IPS-15b (cell line): ENCODE data around the gene CGB3.
A peak's percentile ranks its signal among the peaks of the same experiment; 100 is the strongest.

Experiments
- H3K27me3 ChIP-seq: one replicate; pipeline ENCODE4 v1.6.1; 2013; ENCODE audit warnings: low read length; ENCODE audit not compliant: control insufficient read depth, insufficient read depth
- H3K36me3 ChIP-seq: one replicate; pipeline ENCODE4 v1.6.1; 2013; ENCODE audit warnings: low read length; ENCODE audit not compliant: control insufficient read depth, insufficient read depth
- H3K4me1 ChIP-seq: one replicate; pipeline ENCODE4 v1.6.1; 2013; ENCODE audit warnings: mild to moderate bottlenecking, low read length; ENCODE audit not compliant: control insufficient read depth, insufficient read depth
- H3K4me3 ChIP-seq: one replicate; pipeline ENCODE4 v1.5.1; 2013; ENCODE audit warnings: low read depth, low read length
- H3K9ac ChIP-seq: one replicate; pipeline ENCODE4 v1.6.1; 2013; ENCODE audit warnings: low read depth, mild to moderate bottlenecking, low read length
- H3K9me3 ChIP-seq: one replicate; pipeline ENCODE4 v1.6.1; 2013; ENCODE audit warnings: mild to moderate bottlenecking, low read length; ENCODE audit not compliant: control insufficient read depth, insufficient read depth

CGB3 gene

DNA sequence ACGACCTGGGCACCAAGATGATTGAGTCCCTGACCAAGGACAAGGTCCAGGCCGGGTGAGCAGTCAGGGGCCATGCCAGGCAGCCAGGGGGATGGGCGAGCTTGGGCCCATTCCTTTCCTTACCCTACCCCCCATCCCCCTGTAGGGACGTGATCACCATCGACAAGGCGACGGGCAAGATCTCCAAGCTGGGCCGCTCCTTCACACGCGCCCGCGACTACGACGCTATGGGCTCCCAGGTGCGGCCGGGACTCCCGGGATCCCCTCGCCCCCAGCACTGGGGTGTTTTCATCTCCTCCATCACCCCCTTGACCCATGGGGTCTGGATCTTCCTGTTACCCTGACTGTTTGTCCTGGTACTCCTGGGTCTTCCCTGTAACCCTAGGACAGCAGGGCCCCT lies 14.3 kb downstream of the CGB3 start:
- Histone ChIP-seq H3K4me1 (no peaks in the 10 kb centered on the region), H3K27me3 (no peaks in the 10 kb centered on the region), H3K4me3 (no peak overlapping the region), H3K36me3 (peaks cover 66% of the 10 kb centered on the region), H3K9ac (no peak overlapping the region), H3K9me3 (no peaks in the 10 kb centered on the region)

- H3K27me3 ChIP-seq = no peaks in the 10 kb centered on the region
- peaks cover 55% of the 10 kb centered on the region for H3K36me3 ChIP-seq
- H3K9ac ChIP-seq = no peak overlapping the region
- H3K4me3 ChIP-seq = no peak overlapping the region
- H3K4me1 ChIP-seq = no peaks in the 10 kb centered on the region
- no peaks in the 10 kb centered on the region for H3K9me3 ChIP-seq
Measured at GRCh38 chr19:49006905-49007304, 17.2 kb downstream of the CGB3 start.

DNA sequence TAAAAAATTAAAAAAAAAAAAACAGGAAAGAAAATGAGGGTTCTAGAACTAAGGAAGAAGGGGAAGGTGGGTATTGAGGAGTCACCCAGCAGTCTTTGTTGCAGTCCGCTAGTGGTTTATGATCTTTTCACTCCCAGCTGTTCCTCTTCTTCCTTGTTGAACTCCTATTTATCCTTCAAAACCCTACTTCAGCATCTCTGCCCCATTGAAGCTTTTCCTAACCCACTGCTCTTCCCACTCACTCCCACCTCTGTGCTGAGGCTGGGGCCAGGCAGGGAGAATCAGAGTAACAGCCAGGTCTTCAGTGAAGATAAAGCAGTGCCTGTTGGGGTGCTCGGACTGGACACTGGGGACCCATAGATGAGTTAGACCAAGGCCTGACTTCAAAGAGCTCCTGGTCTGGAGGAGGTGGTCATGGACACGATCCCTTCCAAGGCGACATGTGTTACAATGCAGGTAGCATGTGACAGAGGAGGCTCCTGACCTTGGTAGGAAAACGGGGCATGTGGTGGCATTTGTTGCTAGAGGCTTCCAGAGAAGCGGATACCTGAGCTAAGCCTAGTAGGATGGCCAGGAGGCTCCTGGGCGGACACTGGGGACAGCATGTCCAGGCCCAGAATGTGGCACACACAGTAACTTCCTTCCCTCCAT lies 19.0 kb downstream of the CGB3 start:
- no peaks in the 10 kb centered on the region for H3K27me3 ChIP-seq
- H3K9me3 ChIP-seq = no peaks in the 10 kb centered on the region
- no peaks in the 10 kb centered on the region for H3K4me1 ChIP-seq
- H3K9ac ChIP-seq = no peak overlapping the region
- H3K36me3 ChIP-seq = peaks cover 38% of the 10 kb centered on the region
- H3K4me3 ChIP-seq = no peak overlapping the region

DNA sequence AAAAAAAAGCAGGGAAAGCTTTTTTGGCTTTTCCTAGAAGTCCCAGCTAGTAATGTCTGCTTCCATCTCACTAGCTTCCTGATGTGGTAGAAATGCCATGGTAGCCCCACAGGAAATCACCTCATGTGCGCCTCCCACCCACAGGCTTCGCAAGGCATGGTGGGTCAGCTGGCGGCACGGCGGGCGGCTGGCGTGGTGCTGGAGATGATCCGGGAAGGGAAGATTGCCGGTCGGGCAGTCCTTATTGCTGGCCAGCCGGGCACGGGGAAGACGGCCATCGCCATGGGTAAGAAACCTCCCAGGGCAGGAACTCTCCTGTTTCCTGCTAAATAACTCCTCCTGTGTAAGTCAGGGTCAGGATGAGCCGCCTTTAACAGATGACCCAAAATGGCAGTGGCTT lies 20.0 kb downstream of the CGB3 start:
- no peaks in the 10 kb centered on the region for H3K9me3 ChIP-seq

DNA sequence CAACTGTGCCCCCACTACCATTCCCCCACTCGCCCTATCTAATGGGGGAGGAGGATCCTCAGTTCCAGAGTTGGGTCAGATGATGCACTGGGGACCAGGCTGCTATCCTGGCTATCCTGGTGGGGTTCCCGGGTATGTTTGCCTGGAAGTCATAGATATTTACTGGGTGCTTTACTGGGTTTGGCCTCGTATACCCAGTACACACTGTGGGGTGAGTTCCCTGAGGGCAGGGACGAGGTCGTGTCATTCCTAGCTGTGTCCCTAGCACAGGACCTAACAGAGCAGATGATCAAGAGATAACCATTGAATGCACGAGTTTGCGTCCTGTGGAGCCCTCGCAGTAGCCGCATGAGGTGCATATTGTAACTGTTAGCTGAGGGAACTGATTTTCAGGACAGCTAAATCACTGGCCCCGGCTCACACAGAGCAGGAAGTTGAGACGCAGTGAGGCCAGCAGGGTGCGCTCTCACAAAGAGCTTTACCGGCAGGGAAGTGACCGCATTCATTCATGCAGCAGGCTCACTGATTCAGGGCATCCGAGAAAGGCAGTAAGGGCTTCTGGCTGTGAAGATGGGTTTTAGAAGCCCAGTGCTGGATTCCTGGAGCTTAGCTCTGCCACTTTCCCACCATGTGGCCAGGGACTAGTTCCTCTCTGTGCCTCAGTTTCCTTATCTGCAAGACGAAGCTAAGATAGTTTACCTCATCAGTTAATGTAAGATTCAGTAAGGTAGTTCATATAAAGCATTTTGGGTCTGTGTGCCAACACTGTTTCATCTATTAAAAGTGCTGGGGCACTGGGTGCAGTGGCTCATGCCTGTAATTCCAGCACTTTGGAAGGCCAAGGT lies 24.4 kb downstream of the CGB3 start:
- H3K36me3 ChIP-seq = peaks cover 6% of the 10 kb centered on the region
- H3K27me3 ChIP-seq = no peaks in the 10 kb centered on the region
- H3K4me1 ChIP-seq = peaks cover 7% of the 10 kb centered on the region
- H3K9me3 ChIP-seq = no peaks in the 10 kb centered on the region
- no peak overlapping the region for H3K9ac ChIP-seq
- no peak overlapping the region for H3K4me3 ChIP-seq

More for the DNA sequence above, 20.0 kb downstream of the CGB3 start:
- no peak overlapping the region for H3K4me3 ChIP-seq
- peaks cover 29% of the 10 kb centered on the region for H3K36me3 ChIP-seq
- H3K4me1 ChIP-seq = peaks cover 2% of the 10 kb centered on the region
- no peaks in the 10 kb centered on the region for H3K27me3 ChIP-seq
- H3K9ac ChIP-seq = no peak overlapping the region

DNA sequence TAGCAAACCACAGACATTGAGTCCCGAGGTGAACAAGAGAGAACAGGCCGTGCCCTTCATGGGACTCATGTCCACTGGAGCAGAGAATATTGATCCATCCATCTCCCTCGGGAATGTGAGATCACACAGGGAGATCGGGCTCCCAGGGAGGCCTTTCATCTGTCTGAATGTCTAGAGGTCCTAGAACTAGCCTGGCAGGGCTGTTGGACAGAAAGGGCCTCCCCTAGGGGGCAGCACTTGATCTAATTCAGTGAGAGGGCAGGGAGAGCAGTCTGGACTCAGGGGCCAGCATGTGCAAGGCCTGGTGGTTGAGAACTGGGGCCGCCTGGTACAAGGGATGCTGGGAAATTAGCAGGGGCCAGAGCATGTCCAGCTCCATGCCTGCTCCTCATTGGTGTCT lies 26.2 kb downstream of the CGB3 start:
- no peaks in the 10 kb centered on the region for H3K27me3 ChIP-seq
- H3K36me3 ChIP-seq = no peaks in the 10 kb centered on the region
- H3K4me1 ChIP-seq = peaks cover 7% of the 10 kb centered on the region
- H3K9me3 ChIP-seq = no peaks in the 10 kb centered on the region
- no peak overlapping the region for H3K4me3 ChIP-seq
- no peak overlapping the region for H3K9ac ChIP-seq

DNA sequence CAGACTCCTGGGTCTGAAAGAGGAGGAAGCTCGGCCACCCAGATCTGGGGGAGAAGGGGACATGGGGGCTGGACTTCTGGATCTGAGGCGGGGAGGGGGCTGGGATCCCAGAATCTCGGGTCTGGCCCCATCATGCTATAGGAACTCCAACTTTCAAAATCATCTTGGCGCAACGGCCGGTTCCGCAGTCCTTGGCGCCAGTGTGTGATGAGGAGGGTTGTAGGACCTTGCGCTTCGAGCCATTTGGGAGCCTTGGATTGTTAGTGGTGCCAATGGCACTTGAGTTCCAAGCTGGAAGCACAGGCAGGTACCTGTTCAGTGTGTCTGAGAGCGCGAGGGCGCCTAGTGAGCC lies 30.1 kb downstream of the CGB3 start:
- Histone ChIP-seq H3K36me3 (peaks cover 13% of the 10 kb centered on the region), H3K9me3 (no peaks in the 10 kb centered on the region), H3K9ac (peak overlapping the region; percentile 16), H3K4me1 (peaks cover 5% of the 10 kb centered on the region), H3K4me3 (peak overlapping the region; percentile 91), H3K27me3 (no peaks in the 10 kb centered on the region)

- H3K27me3 ChIP-seq = no peaks in the 10 kb centered on the region
- peak within 1 kb of the TSS; percentile 92 for H3K9ac ChIP-seq
- H3K4me3 ChIP-seq = peak within 1 kb of the TSS; percentile 94
- H3K36me3 ChIP-seq = peaks cover 19% of the 10 kb centered on the region
- peaks cover 5% of the 10 kb centered on the region for H3K4me1 ChIP-seq
- no peaks in the 10 kb centered on the region for H3K9me3 ChIP-seq
Measured at GRCh38 chr19:48993175-48994034, 30.7 kb downstream of the CGB3 start, which contains the start of the genes GYS1 and RUVBL2. TSS of gene GYS1 (minus strand) at chr19:48993309. CDS start at chr19:48993112, 197 bp downstream. TSS of gene RUVBL2 (plus strand) at chr19:48993887. CDS start at chr19:48993912, 25 bp downstream.

DNA sequence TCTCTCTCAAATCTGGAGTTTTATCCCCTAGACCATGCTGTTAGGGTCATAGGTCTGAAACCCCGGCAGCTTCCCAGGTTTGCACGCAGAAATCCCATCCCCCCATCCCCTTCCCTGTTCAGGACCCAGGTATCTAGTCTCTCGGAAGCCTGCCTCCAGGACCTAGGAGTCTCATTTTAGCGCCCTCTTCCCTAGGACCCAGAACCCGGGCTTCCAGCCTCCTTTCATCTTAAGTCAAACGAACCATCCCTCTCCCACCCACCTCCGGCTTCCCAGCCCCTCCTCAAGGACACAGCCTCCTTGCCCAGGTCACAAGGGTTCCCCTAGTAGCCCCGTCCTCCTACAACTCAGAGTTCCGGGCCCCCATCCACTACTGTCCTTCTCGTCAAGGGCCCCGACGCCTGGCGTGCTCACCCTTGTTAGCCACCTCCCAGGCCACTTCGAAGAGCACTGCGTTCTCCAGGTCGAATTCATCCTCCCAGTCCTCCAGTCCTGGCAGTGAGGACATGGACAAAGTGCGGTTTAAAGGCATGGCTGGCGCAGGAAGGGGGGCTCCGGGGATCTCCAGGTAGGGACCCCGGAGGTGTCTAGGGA lies 31.5 kb downstream of the CGB3 start:
- peak overlapping the region; percentile 92 for H3K9ac ChIP-seq
- H3K27me3 ChIP-seq = no peaks in the 10 kb centered on the region
- H3K4me3 ChIP-seq = peak overlapping the region; percentile 94
- H3K36me3 ChIP-seq = peaks cover 23% of the 10 kb centered on the region
- peaks cover 2% of the 10 kb centered on the region for H3K4me1 ChIP-seq
- H3K9me3 ChIP-seq = no peaks in the 10 kb centered on the region

DNA sequence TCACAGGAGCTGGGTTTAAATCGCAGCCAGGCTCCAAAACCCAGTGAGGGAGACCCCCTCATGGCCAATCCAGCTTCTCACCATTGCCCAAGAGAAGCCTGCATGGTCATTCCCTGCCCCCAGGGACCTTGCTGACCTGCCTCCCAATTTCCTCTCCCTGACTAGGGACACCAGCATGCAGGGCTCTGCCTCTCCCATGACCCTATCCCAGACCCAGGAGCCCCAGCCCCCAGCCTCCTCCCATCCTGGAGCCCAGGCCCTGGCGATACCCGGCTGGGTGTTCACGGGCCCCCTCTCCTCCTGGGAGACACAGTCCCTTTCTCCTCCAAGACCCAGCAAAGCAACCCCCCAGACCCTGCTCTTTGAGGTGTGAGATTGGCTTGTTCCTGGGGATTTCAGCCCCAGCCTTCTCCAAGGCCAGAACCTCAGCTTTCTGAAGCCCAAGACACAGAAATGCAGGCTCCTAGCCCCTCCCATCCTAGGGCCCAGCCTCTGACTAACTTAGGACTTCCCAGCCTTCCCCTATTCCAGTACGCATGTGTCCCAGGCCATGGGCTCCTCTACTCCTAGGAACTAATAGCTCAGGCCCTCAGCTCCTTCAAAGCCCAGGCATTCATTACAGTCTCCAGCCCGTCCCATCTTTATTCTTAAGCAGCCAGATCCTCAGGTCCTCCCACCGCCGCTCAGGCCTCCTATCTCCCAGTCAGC lies 32.1 kb downstream of the CGB3 start:
- Histone ChIP-seq H3K4me1 (peaks cover 2% of the 10 kb centered on the region), H3K4me3 (peak overlapping the region; percentile 94), H3K36me3 (peaks cover 25% of the 10 kb centered on the region), H3K9me3 (no peaks in the 10 kb centered on the region), H3K9ac (peak overlapping the region; percentile 92), H3K27me3 (no peaks in the 10 kb centered on the region)
